Stimulated activated CD8-positive, alpha-beta memory T cell treated with anti-CD3 and anti-CD28 coated beads, Interleukin-4, amount 100 ng/mL, for 24 hours (primary cell): ENCODE measurements around the gene INTS7.

Experiments used
- DNase-seq: peaks from one replicate; pipeline ENCODE4 v3.0.0-alpha.2; 2020; ENCODE audit warnings: low read depth

INTS7 gene, protein sequence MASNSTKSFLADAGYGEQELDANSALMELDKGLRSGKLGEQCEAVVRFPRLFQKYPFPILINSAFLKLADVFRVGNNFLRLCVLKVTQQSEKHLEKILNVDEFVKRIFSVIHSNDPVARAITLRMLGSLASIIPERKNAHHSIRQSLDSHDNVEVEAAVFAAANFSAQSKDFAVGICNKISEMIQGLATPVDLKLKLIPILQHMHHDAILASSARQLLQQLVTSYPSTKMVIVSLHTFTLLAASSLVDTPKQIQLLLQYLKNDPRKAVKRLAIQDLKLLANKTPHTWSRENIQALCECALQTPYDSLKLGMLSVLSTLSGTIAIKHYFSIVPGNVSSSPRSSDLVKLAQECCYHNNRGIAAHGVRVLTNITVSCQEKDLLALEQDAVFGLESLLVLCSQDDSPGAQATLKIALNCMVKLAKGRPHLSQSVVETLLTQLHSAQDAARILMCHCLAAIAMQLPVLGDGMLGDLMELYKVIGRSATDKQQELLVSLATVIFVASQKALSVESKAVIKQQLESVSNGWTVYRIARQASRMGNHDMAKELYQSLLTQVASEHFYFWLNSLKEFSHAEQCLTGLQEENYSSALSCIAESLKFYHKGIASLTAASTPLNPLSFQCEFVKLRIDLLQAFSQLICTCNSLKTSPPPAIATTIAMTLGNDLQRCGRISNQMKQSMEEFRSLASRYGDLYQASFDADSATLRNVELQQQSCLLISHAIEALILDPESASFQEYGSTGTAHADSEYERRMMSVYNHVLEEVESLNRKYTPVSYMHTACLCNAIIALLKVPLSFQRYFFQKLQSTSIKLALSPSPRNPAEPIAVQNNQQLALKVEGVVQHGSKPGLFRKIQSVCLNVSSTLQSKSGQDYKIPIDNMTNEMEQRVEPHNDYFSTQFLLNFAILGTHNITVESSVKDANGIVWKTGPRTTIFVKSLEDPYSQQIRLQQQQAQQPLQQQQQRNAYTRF

DNA sequence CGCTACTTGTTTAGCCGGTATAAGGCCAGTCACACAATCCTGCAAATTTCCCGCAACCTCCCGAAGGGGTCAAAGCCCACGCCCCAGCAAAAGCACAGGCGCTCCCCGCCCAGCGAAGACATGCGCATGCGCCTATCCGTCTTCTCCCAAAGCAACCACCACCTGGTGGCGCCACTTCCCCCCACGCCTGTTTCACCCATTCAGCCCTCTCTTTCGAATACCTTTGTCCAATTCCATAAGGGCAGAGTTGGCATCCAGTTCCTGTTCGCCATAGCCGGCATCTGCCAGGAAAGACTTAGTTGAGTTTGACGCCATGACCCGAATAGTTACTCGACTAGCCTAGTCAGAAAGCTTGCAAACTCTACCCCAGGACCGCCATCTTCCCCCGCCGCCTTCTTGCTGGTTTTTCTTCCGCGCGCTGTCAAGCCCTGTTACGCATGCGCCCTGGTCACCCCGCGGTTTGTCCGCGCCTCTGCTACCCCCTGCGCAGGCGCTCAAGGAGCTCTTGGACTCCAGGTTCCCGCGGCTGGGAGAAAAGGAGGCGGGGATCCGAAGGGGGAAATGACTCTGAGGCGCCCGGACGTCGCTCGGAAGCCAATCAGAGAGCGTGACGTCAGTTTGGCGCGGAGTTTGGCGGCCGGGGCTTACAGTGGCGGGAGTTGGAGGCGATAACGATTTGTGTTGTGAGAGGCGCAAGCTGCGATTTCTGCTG, at the start of gene INTS7, which contains the start of gene DTL:
INTS7 (minus strand) TSS at position 435 of the 712 bp plus-strand sequence; CDS start at position 315, 120 bp downstream.
DTL (plus strand) TSS at position 626 of the 712 bp plus-strand sequence. CDS start 143 bp downstream, outside the sequence.
- DNase-seq: peak; percentile 95

DNA sequence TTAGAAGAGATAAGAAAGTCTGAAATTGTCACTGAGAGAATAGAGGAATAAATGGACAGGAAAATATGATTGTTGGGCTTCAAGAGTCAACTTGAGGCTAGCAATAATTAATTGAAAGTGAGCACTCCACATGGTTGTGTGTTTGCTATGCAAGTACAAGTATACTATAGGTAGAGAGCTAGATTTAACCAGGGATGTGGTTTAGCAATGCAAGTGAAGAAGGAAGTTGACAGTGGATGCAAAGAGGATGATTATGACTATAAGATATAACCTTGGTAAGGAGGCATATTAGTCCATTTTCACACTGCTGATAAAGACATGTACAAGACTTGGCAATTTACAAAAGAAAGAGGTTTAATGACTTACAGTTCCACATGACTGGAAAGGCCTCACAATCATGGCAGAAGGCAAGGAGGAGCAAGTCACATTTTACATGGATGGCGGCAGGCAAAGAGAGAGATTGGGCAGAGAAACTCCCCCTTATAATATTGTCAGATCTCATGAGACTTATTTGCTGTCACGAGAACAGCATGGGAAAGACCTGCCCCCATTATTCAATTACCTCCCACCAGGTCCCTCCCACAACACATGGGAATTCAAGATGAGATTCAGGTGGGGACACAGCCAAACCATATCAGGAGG, 47.5 kb upstream of the INTS7 start:
- no peak for DNase-seq

DNA sequence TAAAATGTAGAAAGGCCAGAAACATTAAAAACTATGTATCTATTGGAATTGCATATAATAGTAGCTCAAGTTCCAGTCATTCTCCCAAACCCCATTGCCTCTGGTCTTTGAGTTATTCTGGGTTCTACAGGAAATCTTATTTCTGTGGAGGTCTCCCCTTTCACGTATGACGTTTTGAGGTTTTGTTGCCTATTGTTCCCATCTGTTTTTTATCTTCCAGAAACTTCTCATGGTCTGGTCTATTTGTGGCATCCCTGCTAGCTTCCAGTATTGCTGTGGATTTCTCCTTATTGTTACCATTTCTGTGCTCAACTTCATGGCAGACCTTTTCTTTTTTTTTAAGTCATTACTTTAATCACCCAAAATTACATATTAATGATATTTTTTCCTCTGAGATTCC, 43.5 kb upstream of the INTS7 start:
- no peak for DNase-seq

DNA sequence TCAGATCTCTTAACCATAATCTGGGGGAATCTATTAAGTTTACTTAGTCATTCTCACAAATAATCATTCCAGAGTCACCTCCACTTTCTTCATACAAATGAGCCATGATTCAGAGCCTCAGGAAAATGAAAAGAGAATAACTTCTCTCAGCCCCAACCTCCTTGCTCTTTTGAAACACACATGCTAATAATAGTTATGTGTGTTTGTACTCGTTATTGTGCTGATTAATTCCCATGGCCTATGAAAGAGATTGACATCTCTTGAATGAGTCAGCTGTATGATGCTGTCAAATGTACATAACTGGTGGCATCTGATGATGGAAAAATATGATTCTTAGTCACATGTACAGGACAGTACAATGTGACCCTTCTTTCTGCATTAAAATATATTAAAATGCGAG, 41.7 kb upstream of the INTS7 start:
- no peak for DNase-seq

DNA sequence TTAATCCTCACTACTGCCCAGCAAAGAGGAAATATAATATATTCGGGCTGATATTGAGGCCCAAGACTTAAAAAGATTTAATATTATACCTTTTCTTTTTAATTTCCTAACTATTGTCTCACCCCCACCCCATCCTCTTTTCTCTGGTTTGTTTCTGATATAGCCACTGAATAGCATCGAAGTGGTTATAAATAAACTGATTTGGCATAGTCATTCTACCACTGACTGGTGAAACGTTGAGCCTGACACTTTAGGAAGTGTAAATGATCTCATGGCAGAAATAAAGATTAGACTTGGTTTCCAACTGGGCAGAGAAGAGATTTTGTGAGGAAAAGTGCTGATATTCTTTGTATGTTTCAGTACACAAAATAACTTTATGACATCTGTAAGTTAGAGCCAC, 39.5 kb upstream of the INTS7 start:
- DNase-seq: no peak

DNA sequence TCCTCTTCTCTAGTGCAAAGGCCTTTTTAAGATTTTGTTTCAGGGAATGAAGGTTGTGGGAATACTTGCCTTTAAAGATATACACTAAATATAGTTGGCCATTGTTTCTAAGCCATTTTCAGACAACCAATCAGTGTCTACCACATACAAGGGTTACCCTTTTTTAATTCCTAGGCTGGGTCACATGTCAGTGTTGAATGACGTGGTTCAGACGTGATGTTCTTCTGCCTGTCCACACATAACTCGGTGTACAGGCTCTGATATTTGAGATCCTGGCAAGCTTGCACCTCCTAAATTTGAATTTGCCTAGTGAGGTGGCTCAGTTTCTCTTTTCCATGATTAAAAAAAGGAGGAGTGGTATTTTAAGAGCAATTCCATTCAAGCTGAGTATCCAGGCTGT, 39.0 kb upstream of the INTS7 start:
- DNase-seq: no peak

DNA sequence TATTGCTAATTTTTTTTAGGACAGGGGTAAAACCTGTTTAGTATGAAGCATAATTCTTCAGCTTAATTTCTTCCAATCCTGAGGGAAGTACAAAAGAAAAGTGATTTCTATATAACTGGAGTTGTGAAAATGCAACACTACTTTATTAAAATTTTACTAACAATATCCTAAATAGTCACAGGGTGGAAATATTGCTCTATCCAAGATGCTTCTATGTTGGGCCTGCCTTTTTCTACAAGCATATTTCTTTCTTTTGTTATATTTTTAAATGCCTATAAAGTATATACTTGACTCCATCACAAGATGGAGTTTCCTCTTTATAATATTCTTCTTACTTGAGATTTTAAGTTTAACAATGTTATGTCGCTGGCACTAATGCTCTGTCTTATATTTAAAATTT, 38.1 kb upstream of the INTS7 start:
- no peak for DNase-seq

DNA sequence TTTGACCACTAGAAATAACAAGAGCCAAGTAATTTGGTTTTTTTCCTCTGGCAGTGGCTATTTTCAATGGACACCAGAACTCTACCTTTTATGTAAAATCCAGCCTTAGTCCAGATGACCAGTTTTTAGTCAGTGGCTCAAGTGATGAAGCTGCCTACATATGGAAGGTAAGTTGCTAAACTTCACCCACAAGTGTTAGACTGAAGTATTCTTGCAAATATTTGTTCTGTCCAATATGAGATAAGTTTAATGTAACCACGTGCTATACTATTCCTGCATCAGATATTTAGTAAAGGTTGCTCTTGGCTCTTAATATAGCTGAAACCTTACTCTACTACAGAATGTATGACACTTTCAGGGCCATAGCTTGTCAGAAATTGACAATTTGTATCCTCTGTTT, 36.7 kb upstream of the INTS7 start:
- no peak for DNase-seq

DNA sequence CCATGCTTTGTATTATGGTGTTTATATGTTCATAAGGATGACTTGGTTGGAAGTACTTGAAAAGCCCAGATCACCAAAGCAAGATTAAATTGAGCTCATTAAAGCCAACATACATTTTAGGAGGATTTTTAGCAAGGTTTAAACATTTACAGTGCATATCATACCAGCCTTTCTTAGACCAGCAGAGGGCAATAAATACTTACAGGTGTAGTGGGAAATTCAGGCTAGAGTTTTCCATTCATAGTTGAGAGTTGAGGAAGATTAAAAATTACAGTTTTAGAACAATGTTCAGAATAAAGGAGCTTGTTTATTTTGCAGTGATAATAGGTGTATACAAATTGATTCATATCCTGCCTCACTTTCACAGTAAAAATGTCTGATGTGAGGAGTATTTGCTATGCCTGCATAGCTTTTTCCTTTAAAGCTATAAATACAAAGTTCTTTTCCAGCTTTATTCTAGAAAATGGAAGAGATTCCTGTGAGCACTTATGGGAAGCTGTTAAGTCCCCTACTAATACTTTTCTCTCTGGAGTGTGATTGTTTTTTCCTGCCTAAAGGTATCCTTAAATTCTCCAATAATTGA, 35.5 kb upstream of the INTS7 start:
- no peak for DNase-seq

DNA sequence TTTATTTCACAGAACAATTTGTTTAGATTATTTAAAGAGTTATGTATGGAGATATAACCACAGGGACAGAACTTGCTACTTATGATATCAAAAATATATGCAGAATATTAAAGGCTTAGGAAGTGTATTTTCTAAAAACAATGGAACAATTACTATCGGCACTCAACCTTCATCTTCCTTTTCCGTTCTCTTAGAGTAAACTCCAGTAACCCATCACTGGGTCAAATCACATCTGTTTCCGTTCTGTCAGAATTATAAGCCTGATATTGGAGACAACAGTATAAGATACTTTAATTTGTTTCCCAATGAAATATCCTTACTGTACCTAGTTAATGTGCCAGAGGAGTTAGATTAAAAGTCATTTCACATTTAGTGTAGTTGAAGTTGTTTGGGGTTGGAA, 32.4 kb upstream of the INTS7 start:
- DNase-seq: no peak

DNA sequence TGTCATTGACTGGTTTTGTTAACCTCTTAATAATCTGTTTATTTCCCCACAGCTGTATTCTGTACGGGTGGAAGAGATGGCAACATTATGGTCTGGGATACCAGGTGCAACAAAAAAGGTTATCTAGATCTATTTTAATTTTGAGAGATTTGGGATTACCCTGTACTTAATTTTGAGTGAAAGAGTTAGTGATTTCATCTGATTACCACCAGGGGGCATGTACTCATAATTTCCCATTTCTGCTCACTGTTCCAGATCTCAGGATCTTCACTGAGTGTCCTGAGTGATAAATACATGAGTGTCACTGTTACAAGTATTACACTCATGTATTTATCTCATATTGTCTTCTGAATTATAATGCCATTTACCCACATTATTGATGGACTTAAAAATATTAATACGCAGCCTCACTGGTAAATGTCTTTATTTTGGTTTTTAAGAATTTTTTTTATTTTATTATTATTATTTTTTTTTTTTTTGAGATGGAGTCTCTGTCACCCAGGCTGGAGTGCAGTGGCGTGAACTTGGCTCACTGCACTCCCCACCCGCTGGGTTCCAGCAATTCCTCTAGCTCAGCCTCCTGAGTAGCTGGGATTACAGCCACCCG, 27.6 kb upstream of the INTS7 start:
- DNase-seq: no peak

DNA sequence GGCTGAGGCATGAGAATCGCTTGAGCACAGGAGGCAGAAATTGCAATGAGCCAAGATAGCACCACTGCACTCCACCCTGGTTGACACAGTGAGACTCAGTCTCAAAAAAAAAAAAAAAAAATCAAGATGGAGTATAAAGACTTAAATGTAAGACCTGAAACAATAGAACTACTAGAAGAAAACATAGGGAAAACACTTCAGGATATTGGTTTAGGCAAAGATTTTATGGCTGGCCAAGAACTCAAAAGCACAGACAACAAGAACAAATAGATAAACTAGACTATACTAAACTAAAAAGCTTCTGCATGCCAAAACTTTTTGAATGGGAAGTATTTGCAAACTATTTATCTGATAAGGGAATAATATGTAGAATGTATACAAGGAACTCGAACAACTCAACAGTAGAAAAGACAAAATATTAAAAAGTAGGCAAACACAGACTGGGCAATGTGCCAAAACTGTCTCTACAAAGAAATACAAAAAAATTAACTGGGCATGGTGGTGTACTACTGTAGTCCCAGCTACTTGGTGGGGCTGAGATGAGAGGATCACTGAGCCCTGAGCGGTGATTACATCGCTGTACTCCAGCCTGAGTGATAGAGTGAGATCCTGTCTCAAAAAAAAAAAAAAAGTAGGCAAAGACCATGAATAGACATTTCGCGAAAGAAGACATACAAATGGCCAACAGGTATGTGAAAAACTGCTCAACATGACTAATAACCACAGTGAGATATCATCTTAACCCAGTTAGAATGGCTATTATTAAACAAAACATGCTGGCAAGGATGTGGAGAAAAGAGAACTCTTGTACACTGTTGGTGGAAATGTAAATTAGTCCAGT, 25.5 kb upstream of the INTS7 start:
- DNase-seq: no peak

DNA sequence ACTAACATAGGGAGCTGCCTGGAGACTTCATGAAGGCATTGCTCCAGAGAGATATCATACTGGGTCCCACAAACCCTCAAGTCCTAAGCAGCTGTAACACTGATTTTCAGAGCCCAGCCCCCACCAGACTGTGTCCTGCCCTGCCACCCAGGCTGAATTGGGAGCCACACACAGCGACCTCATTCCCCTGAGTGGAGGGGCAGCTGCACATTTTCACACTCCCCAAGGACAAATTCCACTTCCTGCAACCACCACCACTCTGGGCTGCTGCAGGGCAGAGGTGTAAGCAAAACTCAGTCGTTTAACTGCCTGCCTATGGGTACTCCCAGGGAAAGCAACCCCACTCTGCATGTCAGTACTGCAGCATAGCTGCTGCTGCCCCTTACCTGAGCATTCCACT, 20.0 kb upstream of the INTS7 start:
- no peak for DNase-seq

DNA sequence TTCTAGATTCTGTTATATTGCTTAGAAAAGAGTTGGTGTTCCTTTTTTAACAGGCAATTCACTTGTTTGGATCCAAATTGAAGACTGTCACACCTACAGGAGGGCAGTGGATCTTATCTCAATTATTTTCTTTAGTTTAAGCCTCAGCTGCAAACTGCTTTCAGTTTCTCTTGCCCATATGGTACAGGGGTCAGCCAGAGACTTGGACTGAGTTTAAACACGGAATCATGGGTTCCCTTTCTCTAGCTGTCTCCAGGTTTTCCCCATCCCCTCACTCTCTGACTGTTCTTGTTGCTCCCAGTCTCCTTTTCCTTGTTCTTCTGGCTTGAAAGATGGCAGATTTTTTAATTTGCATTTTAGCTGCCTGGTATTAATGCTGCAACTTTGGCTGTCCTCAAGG, 18.6 kb upstream of the INTS7 start:
- no peak for DNase-seq

DNA sequence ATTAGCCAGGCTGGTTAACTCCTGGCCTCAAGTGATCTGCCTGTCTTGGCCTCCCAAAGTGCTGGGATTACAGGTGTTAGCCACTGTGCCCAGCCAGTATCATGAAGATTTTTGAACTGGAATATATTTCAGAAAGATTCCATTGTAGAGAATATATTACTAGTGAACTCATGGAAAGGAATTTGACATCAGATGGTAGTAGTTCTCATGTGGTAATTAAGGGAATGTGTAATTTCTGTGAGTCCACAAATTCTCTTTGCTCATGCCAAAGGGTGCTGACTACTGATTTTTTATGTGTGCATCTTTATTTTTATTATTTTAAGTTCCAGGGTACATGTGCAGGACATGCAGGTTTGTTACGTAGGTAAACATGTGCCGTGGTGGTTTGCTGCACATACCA, 10.6 kb upstream of the INTS7 start:
- no peak for DNase-seq

DNA sequence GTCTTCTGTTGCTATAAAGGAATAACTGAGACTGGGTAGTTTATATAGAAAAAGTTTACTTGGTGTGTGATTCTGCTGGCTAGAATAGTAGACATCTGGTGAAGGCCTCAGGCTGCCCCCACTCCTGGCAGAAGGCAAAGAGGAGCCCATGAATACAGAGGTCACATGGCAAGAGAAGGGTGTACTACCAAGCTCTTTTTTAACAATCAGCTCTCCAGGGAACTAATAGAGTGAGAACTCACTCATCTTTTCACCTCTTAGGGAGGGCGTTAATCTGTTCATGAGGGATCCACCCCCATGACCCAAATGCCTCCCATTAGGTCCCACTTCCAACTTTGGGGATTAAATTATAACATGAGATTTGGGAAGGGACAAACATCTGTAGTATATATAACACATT, 9.5 kb upstream of the INTS7 start:
- DNase-seq: no peak

DNA sequence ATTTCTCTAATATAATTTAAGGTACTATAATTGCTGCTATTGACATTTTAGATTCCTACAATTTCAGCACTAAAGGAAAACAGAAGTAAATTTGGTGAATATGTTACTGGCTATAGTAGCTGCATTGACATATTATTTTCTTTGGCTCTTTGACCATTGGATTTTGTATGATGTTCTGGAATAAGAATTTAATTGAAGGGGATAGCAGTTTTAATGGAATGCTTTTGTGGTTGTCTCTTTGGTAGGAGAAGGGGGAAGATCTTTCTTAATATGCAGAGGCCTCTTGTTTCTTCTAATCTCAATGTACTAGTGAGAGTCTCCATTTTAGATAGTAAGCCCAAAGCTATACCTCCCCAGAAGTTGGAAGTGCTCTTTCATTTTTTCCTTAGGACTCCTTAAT, 7.1 kb upstream of the INTS7 start:
- DNase-seq: no peak

DNA sequence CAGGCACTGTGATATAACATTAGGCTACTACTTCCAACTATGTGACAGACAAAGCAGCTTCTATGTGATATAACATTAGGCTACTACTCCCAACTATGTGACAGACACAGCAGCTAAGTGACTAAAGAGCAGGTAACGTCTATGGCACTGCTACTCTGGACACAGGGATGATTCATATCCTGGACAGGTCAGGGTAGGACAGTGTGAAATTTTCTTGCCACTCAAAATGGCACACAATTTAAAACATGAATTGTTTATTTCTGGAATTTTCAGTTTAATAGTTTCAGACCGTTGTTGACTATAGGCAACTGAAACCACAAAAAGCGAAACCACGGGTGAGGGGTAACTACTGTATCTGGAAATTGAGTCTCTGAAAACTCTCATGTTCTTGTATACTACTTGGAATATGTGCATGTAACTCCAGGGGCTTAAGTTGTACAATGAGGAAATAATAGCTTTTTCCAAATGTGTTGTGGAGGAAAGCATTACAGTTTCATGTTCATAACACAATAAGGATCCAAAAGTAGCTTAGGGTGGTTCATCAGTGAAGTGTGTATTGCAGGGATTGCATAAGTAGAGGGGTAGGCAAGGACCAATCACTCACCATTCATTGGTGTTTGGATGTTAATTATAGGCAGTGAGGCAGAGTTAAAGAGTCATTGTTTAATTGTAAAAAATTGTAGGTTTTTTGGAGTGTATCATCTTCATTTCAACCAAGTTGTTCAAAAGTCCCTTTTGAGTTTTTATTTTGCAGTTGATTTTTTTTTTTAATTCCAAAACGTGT, 5.5 kb upstream of the INTS7 start:
- no peak for DNase-seq

DNA sequence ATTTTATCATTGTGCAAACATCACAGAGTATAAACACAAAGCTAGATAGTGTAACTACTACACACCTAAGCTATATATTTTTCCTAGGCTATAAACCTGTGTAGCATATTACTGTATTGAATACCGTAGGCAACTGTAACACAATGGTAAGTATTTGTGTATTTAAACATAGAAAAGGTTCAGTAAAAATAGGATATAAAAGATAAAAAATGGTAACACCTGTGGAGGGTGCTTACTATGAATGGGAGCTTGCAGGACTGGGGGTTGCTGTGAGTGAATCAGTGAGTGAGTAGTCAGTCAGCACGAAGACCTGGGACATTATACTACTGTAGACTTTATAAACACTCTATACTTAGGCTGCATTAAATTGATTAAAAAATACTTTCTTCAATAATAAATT, 4.3 kb upstream of the INTS7 start:
- no peak for DNase-seq
